SHP77 (cell line): Measurements from ENCODE around the gene HNRNPR.
"Not testable (repeated sequence)": the region's sequence is repeated elsewhere in the genome, so short reads cannot be mapped to it uniquely, and the experiment has no call there.

ENCODE experiments used
- DNase-seq, 2 experiments: peaks; one replicate each; lab custom pipeline; 2025; lab: John Stamatoyannopoulos, UW

The HNRNPR gene

DNA sequence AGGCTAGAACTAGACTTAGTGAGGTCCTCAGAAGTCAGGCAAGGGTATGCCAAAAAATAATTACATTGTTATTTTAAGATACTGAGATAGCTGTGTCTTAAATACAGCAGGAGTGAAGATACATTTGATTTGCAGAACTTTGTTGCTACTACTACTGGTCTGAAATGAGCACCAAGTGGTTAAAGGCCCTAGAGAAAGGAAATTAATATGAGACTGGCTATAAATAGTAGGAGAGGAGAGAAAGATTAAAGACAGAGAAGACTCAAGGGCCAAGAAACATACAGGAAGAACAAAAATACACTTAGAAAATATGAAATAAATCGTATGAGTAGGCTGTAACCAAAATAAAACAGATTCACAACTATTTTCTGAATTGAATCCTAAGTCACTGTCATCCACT is 21.3 kb downstream of the HNRNPR start:
- no peak for DNase-seq

GRCh38 chr1:23310280-23310679 is 33.8 kb downstream of the HNRNPR start:
- DNase-seq: not testable (repeated sequence)

- DNase-seq: no peak
Observed at GRCh38 chr1:23304140-23304620, 39.9 kb downstream of the HNRNPR start.

DNA sequence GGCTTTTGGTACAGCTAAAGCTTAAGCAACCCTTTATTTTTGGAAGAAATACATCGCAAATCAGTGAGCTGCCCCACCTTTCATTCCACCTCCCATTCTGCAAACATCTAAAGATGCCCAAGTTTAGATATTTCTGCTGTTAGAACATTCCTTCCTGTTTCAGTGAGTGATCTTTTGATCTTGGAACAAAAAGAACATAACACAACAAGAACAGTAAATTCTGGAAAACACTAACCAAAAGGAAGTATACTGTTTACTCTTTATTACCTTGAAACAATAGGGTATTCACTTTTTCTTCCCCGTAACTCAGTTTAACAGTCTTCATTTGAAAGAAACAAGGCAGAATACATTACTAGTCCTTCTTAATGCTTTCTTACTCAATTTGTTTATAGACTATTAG is 40.6 kb downstream of the HNRNPR start:
- no peak for DNase-seq

DNA sequence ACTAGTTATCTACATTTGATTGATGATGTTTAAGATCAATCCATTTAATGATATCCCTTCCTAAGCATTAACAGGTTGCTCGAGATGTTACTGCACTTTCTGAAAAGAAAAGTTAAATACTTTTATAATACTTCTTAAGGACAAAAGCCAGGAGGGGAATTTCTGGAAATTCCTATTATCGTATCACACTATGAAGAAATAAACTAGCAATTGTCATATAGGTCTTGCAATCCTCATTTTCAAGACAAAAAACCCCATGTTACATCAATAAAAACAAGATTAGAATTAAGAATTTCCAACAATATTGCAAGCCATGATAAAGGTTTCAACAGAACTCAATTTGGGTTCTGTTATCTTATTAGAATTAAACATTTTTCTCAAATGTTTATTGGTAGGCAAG is 47.2 kb downstream of the HNRNPR start:
- DNase-seq: no peak

DNA sequence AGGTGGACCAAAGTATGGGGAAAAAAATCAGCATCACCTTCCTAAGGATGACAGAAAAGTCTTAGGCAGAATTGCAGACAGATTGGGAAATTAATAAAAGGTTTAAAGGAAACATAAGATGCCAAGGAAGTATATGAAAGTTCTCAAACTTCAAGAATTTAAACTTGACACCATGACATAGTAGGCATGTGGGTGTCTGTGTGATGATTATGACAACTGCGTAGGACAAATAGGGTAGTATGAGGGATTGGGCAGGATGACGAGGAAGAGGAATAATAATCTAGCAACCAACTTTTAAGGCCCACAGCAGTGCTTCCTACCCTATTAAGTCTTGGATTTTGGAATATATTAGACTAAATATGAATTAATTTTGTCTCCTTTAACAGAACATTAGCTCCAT is 52.4 kb downstream of the HNRNPR start:
- no peak for DNase-seq

DNA sequence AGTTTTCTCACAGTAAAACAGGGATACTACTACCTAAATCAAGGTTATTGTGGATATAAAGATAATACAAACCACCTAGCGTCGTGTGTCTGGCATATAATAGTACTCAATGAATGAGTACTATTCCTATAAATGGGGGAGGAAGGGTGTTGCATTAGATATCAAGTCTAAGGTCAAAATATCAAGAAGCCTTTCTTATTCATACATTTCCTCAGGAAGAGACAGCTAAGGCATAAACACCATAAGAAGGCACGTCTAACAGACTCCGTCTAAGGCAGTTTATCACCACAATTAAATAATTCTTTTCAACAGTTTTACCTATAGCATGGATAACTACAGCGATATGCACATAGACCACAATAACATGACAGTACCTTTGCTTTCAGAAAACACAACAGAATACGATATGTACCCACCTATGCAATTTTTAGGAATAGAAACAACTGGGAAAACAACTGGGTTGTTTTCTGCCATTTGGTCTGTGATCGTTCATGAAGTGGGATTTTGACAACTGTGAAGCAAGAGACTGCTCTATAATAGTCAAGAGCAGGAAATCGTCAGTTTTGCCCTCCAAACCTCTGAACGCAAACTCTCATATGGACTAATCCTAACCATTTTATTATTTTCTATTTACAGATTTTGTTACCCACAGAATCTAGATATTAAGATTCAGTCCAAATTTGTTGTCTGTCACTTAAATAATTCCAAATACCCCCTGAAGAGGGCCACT is 53.1 kb downstream of the HNRNPR start:
- DNase-seq: no peak

- no peak for DNase-seq
Observed at GRCh38 chr1:23288671-23289070, 55.4 kb downstream of the HNRNPR start.

GRCh38 chr1:23288201-23288600 is 55.9 kb downstream of the HNRNPR start:
- DNase-seq: no peak

DNA sequence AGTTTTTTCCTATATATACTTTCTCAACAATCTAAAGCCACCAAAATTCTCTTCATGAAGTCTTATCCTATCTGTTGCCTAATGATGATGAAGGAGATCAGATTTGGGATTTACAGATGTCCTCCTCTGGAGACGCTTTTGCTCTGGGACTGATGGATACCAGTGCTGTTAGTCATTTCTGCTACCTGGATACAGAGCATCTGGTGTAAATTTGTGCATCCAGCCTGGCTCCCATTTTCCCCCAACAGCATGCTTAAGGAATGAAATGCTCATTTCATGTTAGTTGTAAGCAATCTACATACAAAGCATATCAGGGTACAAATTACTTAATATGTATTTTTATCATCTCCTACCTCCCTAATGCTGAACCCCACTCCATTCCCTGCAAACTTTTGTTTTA is 57.7 kb downstream of the HNRNPR start:
- DNase-seq: no peak

DNA sequence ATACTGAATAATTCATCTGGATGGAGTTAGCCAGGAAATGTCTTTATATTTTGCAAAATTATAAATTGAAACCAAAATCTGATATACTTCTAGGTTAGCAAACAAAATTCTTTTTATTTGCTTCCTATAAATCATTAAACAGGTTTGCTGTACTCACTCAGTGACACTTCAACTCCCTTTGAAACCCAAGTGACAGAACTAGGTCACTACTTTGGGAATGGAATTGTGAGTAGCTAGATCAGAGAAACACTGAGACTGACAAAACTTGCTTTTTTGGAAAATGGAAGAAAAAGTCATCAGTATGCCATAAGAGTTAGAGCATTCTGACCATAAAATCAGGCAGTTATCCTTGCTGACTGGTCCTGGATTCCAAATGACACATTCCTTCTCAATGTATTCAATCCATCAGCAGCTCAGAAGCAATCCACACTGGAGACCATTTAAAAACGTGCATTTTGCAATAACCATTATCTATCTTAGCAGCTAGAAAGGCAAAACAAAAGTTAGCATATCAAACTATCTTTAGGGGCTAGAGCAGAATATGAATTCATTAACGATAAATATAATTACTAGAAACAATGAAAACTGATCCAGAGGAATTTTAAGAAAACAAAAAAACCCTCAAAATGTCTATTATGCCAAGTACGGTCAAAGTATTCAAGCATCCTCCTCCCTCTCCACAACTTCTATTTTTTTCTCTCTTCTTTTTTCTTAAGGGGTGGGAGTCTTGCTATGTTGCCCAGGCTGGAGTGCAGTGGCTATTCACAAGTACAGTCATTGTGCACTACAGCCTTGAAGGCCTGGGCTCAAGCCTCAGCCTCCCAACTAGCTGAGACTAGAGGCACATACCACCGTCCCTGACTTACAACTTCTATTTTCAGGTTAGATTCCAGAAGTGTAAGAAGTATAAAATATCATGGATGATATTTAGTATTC is 60.1 kb downstream of the HNRNPR start:
- DNase-seq: no peak

DNA sequence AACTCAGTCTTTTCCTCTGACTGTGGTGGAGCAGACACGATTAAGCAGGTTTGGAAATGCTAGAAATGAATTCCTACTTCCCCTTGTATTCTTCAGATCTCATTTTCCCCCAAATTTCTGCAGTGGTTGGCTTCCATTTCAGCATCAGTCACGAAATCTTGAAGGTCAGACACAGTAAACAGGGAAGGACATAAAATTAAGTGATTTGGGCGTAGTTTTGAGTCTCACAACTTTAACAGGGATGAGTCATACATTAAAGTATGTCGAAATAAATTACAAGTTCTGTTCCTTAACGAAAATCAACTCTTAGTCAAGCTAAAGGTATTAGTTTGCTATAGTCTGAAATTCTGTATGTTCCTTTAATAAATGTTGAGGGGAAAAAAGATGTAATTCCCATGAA is 61.1 kb downstream of the HNRNPR start:
- DNase-seq: no peak

- DNase-seq: no peak
Observed at GRCh38 chr1:23278717-23279116, 65.4 kb downstream of the HNRNPR start.

DNA sequence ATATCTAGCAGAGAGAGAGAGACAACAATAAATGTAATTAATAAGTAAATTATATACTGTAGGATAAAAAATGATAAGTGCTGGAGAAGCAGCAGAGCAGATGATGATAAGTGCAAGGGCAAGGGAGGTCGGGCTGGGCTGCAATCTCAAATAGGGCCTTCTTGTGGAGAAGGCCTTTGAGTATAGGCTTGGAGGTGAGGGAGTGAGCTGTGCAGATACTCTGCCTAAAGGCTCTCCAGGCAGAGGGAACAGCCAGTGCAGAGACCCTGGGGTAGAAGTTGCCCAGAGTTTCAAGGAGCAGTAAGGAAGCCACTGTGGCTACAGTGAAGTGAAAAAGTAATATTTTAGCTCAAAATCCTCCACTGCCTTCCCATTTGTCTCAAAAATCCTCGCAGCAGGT is 67.6 kb downstream of the HNRNPR start:
- no peak for DNase-seq

GRCh38 chr1:23274134-23274505 is 70.0 kb downstream of the HNRNPR start:
- no peak for DNase-seq

DNA sequence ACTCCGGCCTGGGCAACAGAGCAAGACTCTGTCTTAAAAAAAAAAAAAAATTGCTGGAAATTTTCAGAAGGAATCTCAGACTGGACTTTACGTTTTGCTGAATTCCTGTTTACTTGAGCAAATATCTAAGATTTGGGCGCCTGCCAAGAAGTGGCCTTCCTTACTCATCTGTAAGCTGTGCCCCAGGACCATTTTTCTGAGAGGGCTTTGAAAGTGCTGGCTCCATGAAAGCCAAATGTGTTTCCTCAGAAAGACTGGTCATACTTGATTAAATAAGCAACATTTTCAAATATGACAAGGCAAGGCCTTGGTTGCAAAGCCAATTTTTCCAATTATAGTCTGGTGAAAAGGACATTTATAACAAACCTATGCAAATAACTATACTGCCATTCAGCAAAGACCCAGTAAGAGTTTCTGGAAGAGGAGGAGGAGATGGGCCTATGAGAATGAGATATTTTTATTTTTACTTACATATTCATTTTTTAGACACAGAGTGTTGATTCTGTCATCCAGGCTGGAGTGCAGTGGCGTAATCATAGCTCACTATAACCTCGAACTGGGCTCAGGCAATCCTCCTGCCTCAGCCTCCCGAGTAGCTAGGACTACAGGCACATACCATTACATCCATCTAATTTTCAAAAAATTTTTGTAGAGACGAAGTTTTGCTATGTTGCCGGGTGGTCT is 70.5 kb downstream of the HNRNPR start:
- no peak for DNase-seq

- DNase-seq: no peak
Observed at GRCh38 chr1:23263380-23263887, 80.7 kb downstream of the HNRNPR start.

DNA sequence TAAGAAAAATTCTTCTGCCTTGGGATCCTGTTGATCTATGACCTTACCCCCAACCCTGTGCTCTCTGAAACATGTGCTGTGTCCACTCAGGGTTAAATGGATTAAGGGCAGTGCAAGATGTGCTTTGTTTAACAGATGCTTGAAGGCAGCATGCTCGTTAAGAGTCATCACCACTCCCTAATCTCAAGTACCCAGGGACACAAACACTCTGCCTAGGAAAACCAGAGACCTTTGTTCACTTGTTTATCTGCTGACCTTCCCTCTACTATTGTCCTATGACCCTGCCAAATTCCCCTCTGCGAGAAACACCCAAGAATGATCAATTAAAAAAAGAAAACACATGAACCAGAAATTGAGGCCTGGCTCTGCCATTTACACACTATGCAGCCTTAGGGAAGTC is 86.0 kb downstream of the HNRNPR start:
- not testable (repeated sequence) for DNase-seq

GRCh38 chr1:23257371-23257770 is 86.7 kb downstream of the HNRNPR start:
- DNase-seq: not testable (repeated sequence)
